ENCODE results near the gene PTGES3L. TPM values are rescaled to one million over a fixed set of nuclear protein-coding genes. Genes with fewer than 3 reads are reported as not detected.

Gene PTGES3L
- total and polyA plus RNA-seq, 2 of the 13 experiments (the other 11 are each of a cell fraction or from before 2014, with no cell fraction given): 1.2 to 2.9 TPM

GRCh38 chr17:42980274-42980765 is 440 bp upstream of the PTGES3L start, which contains the start of gene RUNDC1 (continued):
- TF ChIP-seq MNT (IDR thresholded peaks at IDR 0.05) (peak; percentile 10; the same call in 1 of the 2 replicates), HCFC1 (IDR thresholded peaks at IDR 0.05; ENCODE audit: low read depth, low read length) (peak; percentile 39; the same call in 1 of the 2 replicates), ZNF775 (CRISPR knock-in tag; IDR thresholded peaks at IDR 0.05; ENCODE audit: borderline replicate concordance) (no peak), ZNF337 (CRISPR knock-in tag; IDR thresholded peaks at IDR 0.05; ENCODE audit: borderline replicate concordance, low read depth) (no peak), KAT2B (IDR thresholded peaks at IDR 0.05; ENCODE audit: borderline replicate concordance, low read depth, low read length) (no peak), TBL1XR1 (IDR thresholded peaks at IDR 0.05; ENCODE audit: borderline replicate concordance, low read length, partially characterized antibody) (no peak), YEATS4 (CRISPR knock-in tag; IDR thresholded peaks at IDR 0.05; ENCODE audit: borderline replicate concordance) (peak; percentile 85; the same call in 1 of the 2 replicates), HNRNPL (IDR thresholded peaks at IDR 0.05; ENCODE audit: low read depth, low read length) (no peak), NKX3-1 (CRISPR knock-in tag; IDR thresholded peaks at IDR 0.05) (no peak), SYNCRIP (IDR thresholded peaks at IDR 0.05; ENCODE audit: insufficient read depth, low read depth, low read length) (no peak), RCOR2 (CRISPR knock-in tag; IDR thresholded peaks at IDR 0.05) (no peak), MTF2 (CRISPR knock-in tag; IDR thresholded peaks at IDR 0.05; ENCODE audit: borderline replicate concordance) (peak; percentile 96), ZNF816 (CRISPR knock-in tag; IDR thresholded peaks at IDR 0.05; ENCODE audit: borderline replicate concordance) (no peak), SMAD3 (CRISPR knock-in tag; IDR thresholded peaks at IDR 0.05) (no peak), ELK4 (CRISPR knock-in tag; IDR thresholded peaks at IDR 0.05; ENCODE audit: borderline replicate concordance) (no peak; the same call in 1 of the 2 replicates), ZFP62 (CRISPR knock-in tag; IDR thresholded peaks at IDR 0.05) (no peak), ZNF513 (CRISPR knock-in tag; conservative IDR thresholded peaks at IDR 0.05) (no peak), ARNTL (CRISPR knock-in tag; IDR thresholded peaks at IDR 0.05) (0 out of 2 replicates have a peak, but pooled peaks have one; percentile 17), FLYWCH1 (CRISPR knock-in tag; IDR thresholded peaks at IDR 0.05) (0 out of 2 replicates have a peak, but pooled peaks have one; percentile 25), FOXK2 (IDR thresholded peaks at IDR 0.05) (no peak), RNF2 (conservative IDR thresholded peaks at IDR 0.05; ENCODE audit: low read depth) (no peak), ZFYVE20 (CRISPR knock-in tag; IDR thresholded peaks at IDR 0.05; ENCODE audit: borderline replicate concordance, low read depth) (no peak), GATAD2A (CRISPR knock-in tag; IDR thresholded peaks at IDR 0.05) (no peak), HMGXB4 (CRISPR knock-in tag; IDR thresholded peaks at IDR 0.05; ENCODE audit: borderline replicate concordance in 1 of 2, low read depth in 1 of 2) (peak; percentile 26 to 71; a peak in 2 of 4 replicates)

Measured in HepG2 (cell line).